MM.1S (cell line): ENCODE results near the gene ANKLE2.

Experiments
- EZH2 ChIP-seq: fragments of 300-600 bp; sonication (generic); optimal IDR thresholded peaks from 2 replicates; pipeline ENCODE3; 2017; ENCODE audit warnings: low read depth, mild to moderate bottlenecking, antibody characterized with exemption, low read length, mixed read lengths
- TF ChIP-seq, protein P1 (sequence below): fragments of 300-600 bp; sonication (generic); IDR thresholded peaks from 2 replicates; pipeline ENCODE4 v1.5.1; 2016; ENCODE audit warnings: antibody characterized with exemption, low read length, mixed read lengths

DNA sequence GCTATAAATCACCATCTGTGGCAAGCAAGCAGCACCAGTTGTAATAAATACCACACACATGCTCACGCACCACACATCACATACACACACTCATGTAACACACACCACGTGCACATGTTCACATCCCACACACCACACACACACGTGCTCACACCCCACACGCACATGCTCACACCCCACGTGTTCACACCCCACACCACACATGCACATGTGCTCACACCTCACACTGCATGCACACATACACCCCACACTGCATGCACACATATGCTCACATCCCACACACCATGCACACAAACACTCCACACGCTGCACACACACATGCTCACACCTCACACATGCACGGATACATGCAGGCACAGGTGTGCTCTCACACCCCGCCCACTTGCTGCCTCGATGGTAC is 22.9 kb upstream of the ANKLE2 start:
- TF ChIP-seq, protein P1, sequence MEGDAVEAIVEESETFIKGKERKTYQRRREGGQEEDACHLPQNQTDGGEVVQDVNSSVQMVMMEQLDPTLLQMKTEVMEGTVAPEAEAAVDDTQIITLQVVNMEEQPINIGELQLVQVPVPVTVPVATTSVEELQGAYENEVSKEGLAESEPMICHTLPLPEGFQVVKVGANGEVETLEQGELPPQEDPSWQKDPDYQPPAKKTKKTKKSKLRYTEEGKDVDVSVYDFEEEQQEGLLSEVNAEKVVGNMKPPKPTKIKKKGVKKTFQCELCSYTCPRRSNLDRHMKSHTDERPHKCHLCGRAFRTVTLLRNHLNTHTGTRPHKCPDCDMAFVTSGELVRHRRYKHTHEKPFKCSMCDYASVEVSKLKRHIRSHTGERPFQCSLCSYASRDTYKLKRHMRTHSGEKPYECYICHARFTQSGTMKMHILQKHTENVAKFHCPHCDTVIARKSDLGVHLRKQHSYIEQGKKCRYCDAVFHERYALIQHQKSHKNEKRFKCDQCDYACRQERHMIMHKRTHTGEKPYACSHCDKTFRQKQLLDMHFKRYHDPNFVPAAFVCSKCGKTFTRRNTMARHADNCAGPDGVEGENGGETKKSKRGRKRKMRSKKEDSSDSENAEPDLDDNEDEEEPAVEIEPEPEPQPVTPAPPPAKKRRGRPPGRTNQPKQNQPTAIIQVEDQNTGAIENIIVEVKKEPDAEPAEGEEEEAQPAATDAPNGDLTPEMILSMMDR = no peak
- TF ChIP-seq EZH2 = no peak
